VCaP (cell line): Measurements from ENCODE around the gene DOK3.
A peak's percentile ranks its signal among the peaks of the same experiment; 100 is the strongest.

ENCODE experiments used
- H3K27ac ChIP-seq: fragments of 450-650 bp; 2 replicates; pipeline ENCODE4 v1.5.1; 2017
- CTCF ChIP-seq: fragments of 450-650 bp; conservative IDR thresholded peaks from 2 replicates; pipeline ENCODE4 v1.5.1; 2017; ENCODE audit warnings: mild to moderate bottlenecking, moderate library complexity

Gene DOK3

DNA sequence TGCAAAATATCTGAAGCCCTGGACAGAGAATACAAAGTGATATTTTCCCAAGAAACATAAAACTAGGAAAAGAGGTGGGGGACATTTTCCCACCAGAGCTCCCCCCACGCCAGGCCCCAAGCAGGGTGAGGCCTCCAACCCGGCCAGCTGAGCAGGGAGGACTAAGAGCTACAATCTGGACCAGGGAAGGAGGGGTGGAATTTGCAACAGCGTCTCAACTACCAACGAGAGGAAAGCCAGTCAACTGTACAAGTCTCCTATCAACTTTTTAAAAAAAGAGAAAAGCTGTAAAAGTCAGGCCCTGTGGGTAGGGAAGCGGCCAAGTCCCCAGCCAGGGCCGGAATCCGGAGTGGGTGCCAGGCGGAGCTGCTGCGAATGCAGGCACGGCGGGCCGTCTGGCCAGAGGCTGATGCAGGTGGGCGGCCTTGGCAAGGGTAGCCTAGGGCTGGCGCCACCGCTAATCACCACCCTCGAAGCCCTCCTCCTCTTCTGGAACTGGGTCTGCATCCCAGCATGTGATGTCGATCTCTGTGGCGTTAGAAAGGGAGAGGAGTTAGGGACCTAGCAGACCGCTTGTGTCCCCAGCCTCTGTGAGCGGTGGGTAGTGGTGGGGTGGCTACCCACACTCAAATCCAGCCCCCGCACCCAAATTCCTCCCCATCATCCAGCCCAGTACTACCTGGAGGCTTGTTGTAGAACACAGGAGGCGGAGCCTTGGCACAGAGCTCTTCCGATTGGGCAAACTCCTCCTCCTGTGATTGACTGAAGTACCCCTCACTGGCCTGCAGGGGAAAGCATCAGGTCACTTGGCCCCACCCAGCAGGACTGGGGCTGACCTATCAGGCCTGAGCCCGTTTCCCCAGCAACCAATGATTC, 52.4 kb downstream of the DOK3 start:
- TF ChIP-seq CTCF = peak; percentile 68
- H3K27ac ChIP-seq = peak overlapping the region; percentile 99

DNA sequence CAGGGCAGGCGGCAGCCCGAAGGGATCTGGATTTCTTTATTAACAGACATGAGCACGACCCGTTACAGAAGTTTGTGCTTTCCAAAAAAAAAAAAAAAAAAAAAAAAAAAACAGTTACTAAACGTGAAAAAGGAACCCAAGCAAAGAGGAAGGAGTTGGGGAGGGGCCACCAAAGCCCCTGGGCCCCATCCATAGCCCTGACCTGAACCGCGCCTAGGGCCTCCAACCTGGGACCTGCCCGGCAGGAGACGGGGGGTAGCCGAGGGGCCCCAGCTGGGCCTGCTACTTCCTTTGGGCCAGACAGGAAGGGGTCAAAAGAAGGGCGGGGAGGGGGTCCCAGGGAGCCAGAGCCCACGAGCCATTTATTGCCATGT, 53.0 kb downstream of the DOK3 start:
- peak overlapping the region; percentile 99 for H3K27ac ChIP-seq
- peak; percentile 74 for TF ChIP-seq CTCF

DNA sequence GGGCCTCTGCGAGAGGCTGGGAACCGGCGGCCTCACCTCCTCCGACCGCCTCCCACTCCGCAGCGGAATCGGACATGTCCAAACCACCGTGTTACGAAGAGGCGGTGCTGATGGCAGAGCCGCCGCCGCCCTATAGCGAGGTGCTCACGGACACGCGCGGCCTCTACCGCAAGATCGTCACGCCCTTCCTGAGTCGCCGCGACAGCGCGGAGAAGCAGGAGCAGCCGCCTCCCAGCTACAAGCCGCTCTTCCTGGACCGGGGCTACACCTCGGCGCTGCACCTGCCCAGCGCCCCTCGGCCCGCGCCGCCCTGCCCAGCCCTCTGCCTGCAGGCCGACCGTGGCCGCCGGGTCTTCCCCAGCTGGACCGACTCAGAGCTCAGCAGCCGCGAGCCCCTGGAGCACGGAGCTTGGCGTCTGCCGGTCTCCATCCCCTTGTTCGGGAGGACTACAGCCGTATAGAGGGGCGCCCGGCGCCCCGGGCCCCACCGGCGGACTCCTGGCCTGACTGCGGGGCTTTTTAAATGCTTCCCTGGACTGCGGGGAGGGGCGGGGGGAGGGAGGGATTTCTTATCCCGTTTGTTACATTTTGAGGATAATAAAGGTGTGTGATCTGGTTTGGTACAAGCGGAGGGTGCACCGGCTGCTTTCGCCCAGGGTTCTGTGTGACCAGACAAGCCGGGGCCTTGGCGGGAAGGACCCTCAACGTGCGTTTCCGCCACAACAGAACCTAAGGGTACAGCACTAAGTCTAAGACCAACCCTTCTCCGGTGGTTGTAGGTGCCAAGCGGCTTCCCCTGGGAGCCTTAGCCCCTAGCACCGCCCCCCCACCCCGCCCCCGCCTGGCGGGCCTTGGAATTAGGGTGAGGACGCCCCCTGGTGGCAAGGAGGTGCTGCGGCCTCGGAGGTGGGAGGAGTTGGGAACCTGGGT, 53.7 kb downstream of the DOK3 start:
- TF ChIP-seq CTCF = peak; percentile 99
- peak overlapping the region; percentile 99 for H3K27ac ChIP-seq

DNA sequence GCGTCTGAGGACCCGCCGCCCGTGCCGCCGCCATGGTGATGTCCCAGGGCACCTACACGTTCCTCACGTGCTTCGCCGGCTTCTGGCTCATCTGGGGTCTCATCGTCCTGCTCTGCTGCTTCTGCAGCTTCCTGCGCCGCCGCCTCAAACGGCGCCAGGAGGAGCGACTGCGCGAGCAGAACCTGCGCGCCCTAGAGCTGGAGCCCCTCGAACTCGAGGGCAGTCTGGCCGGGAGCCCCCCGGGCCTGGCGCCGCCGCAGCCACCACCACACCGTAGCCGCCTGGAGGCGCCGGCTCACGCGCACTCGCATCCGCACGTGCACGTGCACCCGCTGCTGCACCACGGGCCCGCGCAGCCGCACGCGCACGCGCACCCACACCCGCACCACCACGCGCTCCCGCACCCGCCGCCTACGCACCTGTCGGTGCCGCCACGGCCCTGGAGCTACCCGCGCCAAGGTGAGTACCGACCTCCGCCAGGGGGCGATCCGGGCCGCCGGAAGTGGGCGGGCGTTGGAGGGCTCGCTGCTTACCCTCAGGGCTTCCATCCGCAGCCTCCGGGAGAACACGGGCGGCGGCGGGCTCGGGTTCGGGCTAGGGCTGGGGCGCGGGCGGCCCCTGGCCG, 54.5 kb downstream of the DOK3 start:
- H3K27ac ChIP-seq = peak overlapping the region; percentile 99
- peak; percentile 91 for TF ChIP-seq CTCF

DNA sequence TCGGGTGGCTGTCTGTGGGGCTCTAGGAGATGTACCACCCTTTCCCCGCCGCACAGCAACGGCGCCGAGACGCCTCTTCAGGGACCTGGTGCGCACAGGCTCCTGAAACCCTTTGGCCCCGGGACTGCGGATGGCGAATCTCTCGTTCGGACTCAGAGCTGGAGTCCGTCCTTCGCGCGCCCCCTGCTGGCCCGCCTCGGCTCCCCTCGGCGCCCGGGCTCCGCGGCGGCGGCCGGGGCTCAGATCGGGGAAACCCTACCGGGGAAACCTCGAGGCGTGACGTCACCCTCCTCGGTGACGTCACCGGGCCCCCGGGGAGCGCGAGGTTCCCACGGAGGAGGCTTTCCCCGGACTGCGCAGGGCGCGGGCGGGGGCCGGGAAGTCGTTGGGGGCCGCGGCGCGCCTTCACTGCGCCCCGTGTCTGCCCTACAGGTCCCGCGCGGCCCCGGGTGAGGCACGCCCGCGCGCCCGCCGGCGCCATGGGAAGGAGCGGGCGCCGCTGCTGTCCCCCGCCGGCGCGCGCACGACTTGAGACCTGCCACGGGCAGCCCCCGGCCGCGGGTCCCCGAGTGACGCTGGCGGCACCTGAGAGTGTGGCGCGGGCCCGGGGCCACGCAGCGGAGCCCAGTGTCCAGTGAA, 55.1 kb downstream of the DOK3 start:
- peak; percentile 98 for TF ChIP-seq CTCF
- H3K27ac ChIP-seq = peak overlapping the region; percentile 99

GRCh38 chr5:177453852-177454396, 55.7 kb downstream of the DOK3 start:
- no peak for TF ChIP-seq CTCF
- peak overlapping the region; percentile 99 for H3K27ac ChIP-seq
